ENCODE data around the gene GUCY1A2. TPM values are rescaled to one million over a fixed set of nuclear protein-coding genes. Genes with fewer than 3 reads are reported as not detected.
"Not testable (repeated sequence)": the region's sequence is repeated elsewhere in the genome, so short reads cannot be mapped to it uniquely, and the experiment has no call there.

GUCY1A2 gene
- total RNA-seq, 1 experiment from 2014 or later = 0.55 TPM

GRCh38 chr11:106821291-106821690, 197.0 kb downstream of the GUCY1A2 start:
- DNase-seq = peak; percentile 17

DNA sequence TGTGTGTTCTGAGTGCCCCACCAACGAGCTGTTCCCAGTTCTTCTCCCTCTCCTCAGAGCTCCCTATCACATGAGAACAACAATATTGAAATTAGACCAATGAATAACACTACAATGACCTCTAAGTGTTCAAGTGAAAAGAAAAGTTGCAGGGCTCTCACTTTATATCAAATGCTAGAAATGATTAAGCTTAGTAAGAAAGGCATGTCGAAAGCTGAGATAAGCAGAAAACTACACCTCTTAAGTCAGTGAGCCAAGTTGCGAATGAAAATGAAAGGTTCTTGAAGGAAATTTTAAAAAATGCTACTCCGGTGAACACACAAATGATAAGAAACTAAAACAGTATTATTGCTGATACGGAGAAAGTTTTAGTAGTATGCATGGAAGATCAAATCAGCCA, 199.8 kb downstream of the GUCY1A2 start:
- Histone ChIP-seq H3K27me3 (ENCODE audit: control insufficient read depth, insufficient read depth, low read length) (no peaks in the 10 kb centered on the region), H3K36me3 (replicated peaks; ENCODE audit: control insufficient read depth, insufficient read depth, low read length) (no peaks in the 10 kb centered on the region), H3K4me3 (ENCODE audit: insufficient read depth, low read depth, low read length) (no peak overlapping the region)
- DNase-seq = no peak

More at GRCh38 chr11:106821291-106821690, 197.0 kb downstream of the GUCY1A2 start:
- H3K27me3 ChIP-seq (ENCODE audit: control insufficient read depth, insufficient read depth, low read length) = no peaks in the 10 kb centered on the region
- H3K4me3 ChIP-seq (ENCODE audit: insufficient read depth, low read depth, low read length) = no peak overlapping the region
- no peaks in the 10 kb centered on the region for H3K36me3 ChIP-seq (replicated peaks; ENCODE audit: control insufficient read depth, insufficient read depth, low read length)

GRCh38 chr11:106815209-106815608, 203.1 kb downstream of the GUCY1A2 start:
- Histone ChIP-seq H3K27me3 (ENCODE audit: control insufficient read depth, insufficient read depth, low read length) (no peaks in the 10 kb centered on the region), H3K36me3 (replicated peaks; ENCODE audit: control insufficient read depth, insufficient read depth, low read length) (no peaks in the 10 kb centered on the region), H3K4me3 (ENCODE audit: insufficient read depth, low read depth, low read length) (no peak overlapping the region)
- DNase-seq = no peak

- H3K4me3 ChIP-seq (ENCODE audit: insufficient read depth, low read depth, low read length) = no peak overlapping the region
- DNase-seq = no peak
- H3K36me3 ChIP-seq (replicated peaks; ENCODE audit: control insufficient read depth, insufficient read depth, low read length) = no peaks in the 10 kb centered on the region
- H3K27me3 ChIP-seq (ENCODE audit: control insufficient read depth, insufficient read depth, low read length) = no peaks in the 10 kb centered on the region
Measured at GRCh38 chr11:106813806-106814205, 204.5 kb downstream of the GUCY1A2 start.

- no peak overlapping the region for H3K4me3 ChIP-seq (ENCODE audit: insufficient read depth, low read depth, low read length)
- DNase-seq = no peak
- H3K27me3 ChIP-seq (ENCODE audit: control insufficient read depth, insufficient read depth, low read length) = no peaks in the 10 kb centered on the region
- no peaks in the 10 kb centered on the region for H3K36me3 ChIP-seq (replicated peaks; ENCODE audit: control insufficient read depth, insufficient read depth, low read length)
Measured at GRCh38 chr11:106794058-106794457, 224.2 kb downstream of the GUCY1A2 start.

DNA sequence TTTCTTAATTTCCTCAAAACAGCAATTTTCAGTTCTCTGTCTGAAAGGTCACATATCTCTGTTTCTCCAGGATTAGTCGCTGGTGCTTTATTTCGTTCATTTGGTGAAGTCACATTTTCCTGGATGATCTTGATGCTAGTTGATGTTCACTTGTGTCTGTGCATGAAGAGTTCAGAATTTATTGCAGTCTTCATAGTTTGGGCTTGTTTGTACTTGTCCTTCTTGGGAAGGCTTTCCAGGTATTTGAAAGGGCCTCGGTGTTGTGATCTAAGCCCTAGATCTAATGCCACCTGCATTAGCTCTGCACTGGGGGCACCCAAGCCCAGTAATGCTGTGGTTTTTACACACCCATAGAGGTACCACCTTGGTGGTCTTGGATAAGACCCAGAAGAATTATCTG, 228.9 kb downstream of the GUCY1A2 start:
- Histone ChIP-seq H3K27me3 (ENCODE audit: control insufficient read depth, insufficient read depth, low read length) (no peaks in the 10 kb centered on the region), H3K36me3 (replicated peaks; ENCODE audit: control insufficient read depth, insufficient read depth, low read length) (no peaks in the 10 kb centered on the region), H3K4me3 (ENCODE audit: insufficient read depth, low read depth, low read length) (no peak overlapping the region)
- DNase-seq = no peak

- H3K4me3 ChIP-seq (ENCODE audit: insufficient read depth, low read depth, low read length) = no peak overlapping the region
- H3K27me3 ChIP-seq (ENCODE audit: control insufficient read depth, insufficient read depth, low read length) = no peaks in the 10 kb centered on the region
- no peak for DNase-seq
- H3K36me3 ChIP-seq (replicated peaks; ENCODE audit: control insufficient read depth, insufficient read depth, low read length) = no peaks in the 10 kb centered on the region
Measured at GRCh38 chr11:106787454-106787853, 230.8 kb downstream of the GUCY1A2 start.

DNA sequence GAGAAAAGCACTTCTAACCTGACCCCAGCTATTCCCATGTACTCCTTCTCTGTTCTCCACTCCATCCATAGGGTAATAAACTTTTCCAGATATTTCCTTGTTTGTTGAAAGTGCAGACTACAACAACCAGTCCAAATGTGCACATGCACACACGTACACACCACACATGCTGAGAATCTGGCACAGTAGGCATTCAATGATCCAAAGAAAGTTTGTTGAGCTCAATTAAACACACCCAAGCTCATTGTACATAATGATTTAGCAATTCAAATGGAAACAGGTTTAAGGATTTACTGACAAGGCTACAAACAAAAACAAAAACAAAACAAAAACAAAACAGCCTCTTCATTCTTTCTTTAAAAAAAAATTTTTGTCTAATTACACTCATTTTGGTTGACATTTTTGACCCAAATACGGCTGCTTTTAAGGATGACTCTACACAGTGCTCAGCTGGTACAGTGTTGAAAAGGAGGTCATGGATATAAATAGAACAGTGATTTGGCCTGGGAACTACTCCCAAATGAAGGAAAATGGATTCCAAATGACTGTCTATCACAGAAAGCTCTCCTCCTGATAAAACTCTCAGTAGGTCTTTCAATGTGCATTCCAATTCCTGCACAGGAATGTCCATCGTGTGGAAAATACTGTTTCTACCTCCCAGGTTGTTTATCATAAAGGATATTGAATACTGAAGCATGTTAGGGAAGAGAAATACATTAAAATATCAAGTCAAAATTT, 232.2 kb downstream of the GUCY1A2 start:
- no peak overlapping the region for H3K4me3 ChIP-seq (ENCODE audit: insufficient read depth, low read depth, low read length)
- no peaks in the 10 kb centered on the region for H3K27me3 ChIP-seq (ENCODE audit: control insufficient read depth, insufficient read depth, low read length)
- no peaks in the 10 kb centered on the region for H3K36me3 ChIP-seq (replicated peaks; ENCODE audit: control insufficient read depth, insufficient read depth, low read length)
- DNase-seq = no peak

GRCh38 chr11:106777302-106777701, 241.0 kb downstream of the GUCY1A2 start:
- H3K4me3 ChIP-seq (ENCODE audit: insufficient read depth, low read depth, low read length); H3K27me3 ChIP-seq (ENCODE audit: control insufficient read depth, insufficient read depth, low read length); H3K36me3 ChIP-seq (replicated peaks; ENCODE audit: control insufficient read depth, insufficient read depth, low read length); DNase-seq: not testable (repeated sequence)

GRCh38 chr11:106770489-106771085, 247.7 kb downstream of the GUCY1A2 start:
- no peak overlapping the region for H3K4me3 ChIP-seq (ENCODE audit: insufficient read depth, low read depth, low read length)
- DNase-seq = no peak
- H3K27me3 ChIP-seq (ENCODE audit: control insufficient read depth, insufficient read depth, low read length) = no peaks in the 10 kb centered on the region
- H3K36me3 ChIP-seq (replicated peaks; ENCODE audit: control insufficient read depth, insufficient read depth, low read length) = no peaks in the 10 kb centered on the region

GRCh38 chr11:106765469-106766258, 252.6 kb downstream of the GUCY1A2 start:
- peak; percentile 4 for DNase-seq
- Histone ChIP-seq H3K4me3 (ENCODE audit: insufficient read depth, low read depth, low read length) (no peak overlapping the region), H3K27me3 (ENCODE audit: control insufficient read depth, insufficient read depth, low read length) (no peaks in the 10 kb centered on the region), H3K36me3 (replicated peaks; ENCODE audit: control insufficient read depth, insufficient read depth, low read length) (no peaks in the 10 kb centered on the region)

- DNase-seq = no peak
- Histone ChIP-seq H3K4me3 (ENCODE audit: insufficient read depth, low read depth, low read length) (no peak overlapping the region), H3K27me3 (ENCODE audit: control insufficient read depth, insufficient read depth, low read length) (no peaks in the 10 kb centered on the region), H3K36me3 (replicated peaks; ENCODE audit: control insufficient read depth, insufficient read depth, low read length) (no peaks in the 10 kb centered on the region)
Measured at GRCh38 chr11:106763501-106763900, 254.8 kb downstream of the GUCY1A2 start.

- H3K36me3 ChIP-seq (replicated peaks; ENCODE audit: control insufficient read depth, insufficient read depth, low read length) = no peaks in the 10 kb centered on the region
- H3K4me3 ChIP-seq (ENCODE audit: insufficient read depth, low read depth, low read length) = no peak overlapping the region
- no peaks in the 10 kb centered on the region for H3K27me3 ChIP-seq (ENCODE audit: control insufficient read depth, insufficient read depth, low read length)
- DNase-seq = no peak
Measured at GRCh38 chr11:106761745-106762144, 256.5 kb downstream of the GUCY1A2 start.

GRCh38 chr11:106761240-106761639, 257.0 kb downstream of the GUCY1A2 start:
- Histone ChIP-seq H3K36me3 (replicated peaks; ENCODE audit: control insufficient read depth, insufficient read depth, low read length) (no peaks in the 10 kb centered on the region), H3K27me3 (ENCODE audit: control insufficient read depth, insufficient read depth, low read length) (no peaks in the 10 kb centered on the region), H3K4me3 (ENCODE audit: insufficient read depth, low read depth, low read length) (no peak overlapping the region)
- DNase-seq = no peak

- Histone ChIP-seq H3K36me3 (replicated peaks; ENCODE audit: control insufficient read depth, insufficient read depth, low read length) (no peaks in the 10 kb centered on the region), H3K4me3 (ENCODE audit: insufficient read depth, low read depth, low read length) (no peak overlapping the region), H3K27me3 (ENCODE audit: control insufficient read depth, insufficient read depth, low read length) (no peaks in the 10 kb centered on the region)
- DNase-seq = no peak
Measured at GRCh38 chr11:106748059-106748458, 270.2 kb downstream of the GUCY1A2 start.

Data from H7 (cell line).